Measurements from ENCODE around the gene TRIP13.

- no peak for TF ChIP-seq EZH2phosphoT487 (IDR thresholded peaks at IDR 0.05; ENCODE audit: insufficient read depth, low read depth)
- TF ChIP-seq EZH2 (IDR thresholded peaks at IDR 0.05; ENCODE audit: insufficient read depth, poor library complexity, severe bottlenecking) = no peak
Observed at GRCh38 chr5:856531-857425, 35.9 kb upstream of the TRIP13 start.
